HepG2 (cell line): ENCODE data around the gene CAPS. TPM values are rescaled to one million over a fixed set of nuclear protein-coding genes. Genes with fewer than 3 reads are reported as not detected.
A peak's percentile ranks its signal among the peaks of the same experiment; 100 is the strongest.

Experiments
- AHR ChIP-seq: IDR thresholded peaks from 2 replicates; pipeline ENCODE4 v1.6.1; 2018; ENCODE audit warnings: missing genetic modification reagents, missing compliant biosample characterization
- ARID4A ChIP-seq: sonication (generic); formaldehyde crosslinking; IDR thresholded peaks from 2 replicates; pipeline ENCODE4 v1.5.0; 2020; ENCODE audit warnings: mild to moderate bottlenecking, missing genetic modification reagents, borderline replicate concordance
- CC2D1A ChIP-seq: sonication (generic); formaldehyde crosslinking; IDR thresholded peaks from 2 replicates; pipeline ENCODE4 v1.8.1; 2023; ENCODE audit warnings: mild to moderate bottlenecking, missing genetic modification reagents
- CCDC6 ChIP-seq: sonication (generic); formaldehyde crosslinking; IDR thresholded peaks from 2 replicates; pipeline ENCODE4 v1.8.1; 2022; ENCODE audit warnings: mild to moderate bottlenecking, missing genetic modification reagents, moderate library complexity
- FOXC1 ChIP-seq: sonication (generic); formaldehyde crosslinking; IDR thresholded peaks from 2 replicates; pipeline ENCODE4 v1.8.0; 2022; ENCODE audit warnings: mild to moderate bottlenecking, missing genetic modification reagents, borderline replicate concordance
- GABPB1 ChIP-seq: IDR thresholded peaks from 2 replicates; pipeline ENCODE4 v1.6.1; 2016; ENCODE audit warnings: mild to moderate bottlenecking, missing genetic modification reagents, moderate library complexity, missing compliant biosample characterization
- HDAC1 ChIP-seq: sonication (generic); formaldehyde crosslinking; IDR thresholded peaks from 2 replicates; pipeline ENCODE4 v1.5.1; 2020; ENCODE audit warnings: mild to moderate bottlenecking, missing genetic modification reagents
- IRX3 ChIP-seq: sonication (generic); formaldehyde crosslinking; IDR thresholded peaks from 2 replicates; pipeline ENCODE4 v1.8.1; 2023; ENCODE audit warnings: mild to moderate bottlenecking, low read depth, missing genetic modification reagents, borderline replicate concordance
- JDP2 ChIP-seq: sonication (generic); formaldehyde crosslinking; IDR thresholded peaks from 2 replicates; pipeline ENCODE4 v1.8.1; 2022; ENCODE audit warnings: missing genetic modification reagents, borderline replicate concordance
- JUND ChIP-seq: sonication (generic); formaldehyde crosslinking; IDR thresholded peaks from 2 replicates; pipeline ENCODE4 v1.8.0; 2022; ENCODE audit warnings: mild to moderate bottlenecking, missing genetic modification reagents
- MAZ ChIP-seq, 2 experiments: sonication (generic) in 1 of 2; formaldehyde crosslinking in 1 of 2; IDR thresholded peaks; 2 replicates each; pipeline versions ENCODE4 v1.5.0 to v1.6.1; 2012 to 2020; ENCODE audit warnings: low read depth in 2 of 2, mild to moderate bottlenecking in 2 of 2, borderline replicate concordance in 1 of 2, improper control_type of control experiment in 1 of 2, low read length in 1 of 2, missing genetic modification reagents in 1 of 2, moderate library complexity in 1 of 2
- MIXL1 ChIP-seq: IDR thresholded peaks from 2 replicates; pipeline ENCODE4 v1.6.1; 2016
- NFE2L1 ChIP-seq: sonication (generic); formaldehyde crosslinking; IDR thresholded peaks from 2 replicates; pipeline ENCODE4 v1.4.0; 2020; ENCODE audit warnings: missing genetic modification reagents, mild to moderate bottlenecking, borderline replicate concordance
- NFYB ChIP-seq: sonication (generic); formaldehyde crosslinking; IDR thresholded peaks from 2 replicates; pipeline ENCODE4 v1.4.0; 2020; ENCODE audit warnings: missing genetic modification reagents
- PBX2 ChIP-seq: IDR thresholded peaks from 2 replicates; pipeline ENCODE4 v1.6.1; 2016; ENCODE audit warnings: control low read depth
- SMAD9 ChIP-seq: sonication (generic); formaldehyde crosslinking; IDR thresholded peaks from 2 replicates; pipeline ENCODE4 v1.5.1; 2020; ENCODE audit warnings: mild to moderate bottlenecking, missing genetic modification reagents
- XRCC5 ChIP-seq: fragments of 200-400 bp; formaldehyde crosslinking; optimal IDR thresholded peaks from 2 replicates; pipeline ENCODE3; 2017; ENCODE audit warnings: mild to moderate bottlenecking, low read length
- ZFX ChIP-seq: sonication (generic); formaldehyde crosslinking; IDR thresholded peaks from 2 replicates; pipeline ENCODE4 v1.4.0; 2020; ENCODE audit warnings: mild to moderate bottlenecking, low read depth, missing genetic modification reagents, moderate library complexity
- ZNF441 ChIP-seq: sonication (generic); formaldehyde crosslinking; IDR thresholded peaks from 2 replicates; pipeline ENCODE4 v1.7.0; 2021; ENCODE audit warnings: missing genetic modification reagents, borderline replicate concordance
- ZNF772 ChIP-seq: sonication (generic); formaldehyde crosslinking; IDR thresholded peaks from 2 replicates; pipeline ENCODE4 v1.5.0; 2020; ENCODE audit warnings: mild to moderate bottlenecking, missing genetic modification reagents
- polyA plus RNA-seq, 8 experiments: library from polyadenylated mRNA; depleted of rRNA in 3 of 8; stranded (reverse) in 7 of 8; unstranded in 1 of 8; fragments of >200 nt; fragmentation: Illumina TruSeq in 4 of 8; extraction: Trizol in 4 of 8; gene quantifications; 2 replicates each; pipeline versions ENCODE4 v1.2.1 to v1.2.3, GENCODE V29; 2011 to 2016; ENCODE audit warnings: low read depth in 4 of 8, missing spikeins in 1 of 8, mixed read lengths in 1 of 8; ENCODE audit not compliant: insufficient read depth in 1 of 8
- total RNA-seq, 5 experiments: library from RNA; depleted of rRNA; stranded (reverse); fragments of >200 nt; fragmentation: Illumina TruSeq; extraction: Trizol; gene quantifications; 2 replicates each; pipeline ENCODE4 v1.2.3, GENCODE V29; 2016; ENCODE audit warnings: low read depth in 1 of 5
- TF ChIP-seq, protein P1 (sequence below): sonication (generic); formaldehyde crosslinking; IDR thresholded peaks from 2 replicates; pipeline ENCODE4 v1.4.0; 2020; ENCODE audit warnings: mild to moderate bottlenecking, missing genetic modification reagents
- TF ChIP-seq, protein P2 (sequence below): sonication (generic); formaldehyde crosslinking; IDR thresholded peaks from 2 replicates; pipeline ENCODE4 v1.4.0; 2020; ENCODE audit warnings: missing genetic modification reagents

The CAPS gene
- total and polyA plus RNA-seq, 2 of the 13 experiments (the other 11 are each of a cell fraction or from before 2014, with no cell fraction given), result 3.1 TPM

DNA sequence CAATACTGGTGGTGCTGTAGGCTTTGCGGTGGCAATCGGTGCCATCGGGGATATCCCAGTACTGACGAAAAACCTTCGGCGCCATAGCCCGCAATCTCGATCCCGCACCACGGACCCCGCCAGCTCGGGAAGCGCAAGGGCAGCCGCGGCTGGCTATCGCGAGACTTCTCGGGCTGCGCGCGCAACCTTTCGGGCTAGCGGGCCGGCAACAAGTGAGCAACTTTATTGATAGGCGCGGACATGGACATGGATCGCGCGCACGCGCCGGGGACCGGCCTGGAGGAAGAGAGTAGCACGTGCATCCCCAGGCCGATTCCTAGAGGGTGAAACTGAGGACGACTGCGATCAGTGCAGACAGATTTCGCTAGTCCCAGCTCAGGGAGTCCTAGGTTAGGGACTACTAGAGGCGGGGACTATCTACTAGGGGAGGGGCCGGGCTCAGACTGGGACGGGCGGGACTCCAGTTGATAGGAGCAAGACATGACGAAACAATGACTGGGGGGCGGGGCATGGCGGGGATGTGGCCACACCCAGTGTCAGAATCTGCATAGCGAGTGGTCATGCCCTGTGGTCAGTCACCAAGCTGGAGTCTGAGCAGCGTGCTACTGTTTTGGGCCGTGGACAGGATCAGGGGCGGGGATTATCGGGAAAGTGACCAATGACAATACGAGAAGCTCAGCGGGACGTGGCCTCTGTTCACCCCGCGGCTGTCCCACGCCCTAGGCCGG lies 10.3 kb upstream of the CAPS start, which contains the start of gene NDUFA11 (continued):
- TF ChIP-seq ARID4A (peak; percentile 96; the same call in 1 of the 2 replicates), ZNF441 (CRISPR knock-in tag) (0 out of 2 replicates have a peak, but pooled peaks have one; percentile 53), HDAC1 (CRISPR knock-in tag) (peak; percentile 99), NFYB (CRISPR knock-in tag) (no peak), ZFX (peak; percentile 86), CC2D1A (CRISPR knock-in tag) (no peak), JDP2 (no peak), XRCC5 (peak; percentile 58), JUND (CRISPR knock-in tag) (peak; percentile 66; the same call in 1 of the 2 replicates), FOXC1 (CRISPR knock-in tag) (peak; percentile 76; the same call in 1 of the 2 replicates), NFE2L1 (CRISPR knock-in tag) (no peak), GABPB1 (CRISPR knock-in tag) (peak; percentile 86), ZNF772 (peak; percentile 95), SMAD9 (no peak), IRX3 (CRISPR knock-in tag) (no peak), MIXL1 (CRISPR knock-in tag) (peak; percentile 85), CCDC6 (no peak; the same call in 1 of the 2 replicates), PBX2 (CRISPR knock-in tag) (no peak), MAZ (IDR thresholded peaks at IDR 0.05; ENCODE audit: borderline replicate concordance, low read depth, low read length) (0 out of 2 replicates have a peak, but pooled peaks have one; percentile 55), MAZ (CRISPR knock-in tag; IDR thresholded peaks at IDR 0.05; ENCODE audit: low read depth) (peak; percentile 90), AHR (CRISPR knock-in tag) (peak; percentile 43; the same call in 1 of the 2 replicates)
- TF ChIP-seq, protein P1, sequence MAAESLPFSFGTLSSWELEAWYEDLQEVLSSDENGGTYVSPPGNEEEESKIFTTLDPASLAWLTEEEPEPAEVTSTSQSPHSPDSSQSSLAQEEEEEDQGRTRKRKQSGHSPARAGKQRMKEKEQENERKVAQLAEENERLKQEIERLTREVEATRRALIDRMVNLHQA (CRISPR knock-in tag), result no peak
- TF ChIP-seq, protein P2, sequence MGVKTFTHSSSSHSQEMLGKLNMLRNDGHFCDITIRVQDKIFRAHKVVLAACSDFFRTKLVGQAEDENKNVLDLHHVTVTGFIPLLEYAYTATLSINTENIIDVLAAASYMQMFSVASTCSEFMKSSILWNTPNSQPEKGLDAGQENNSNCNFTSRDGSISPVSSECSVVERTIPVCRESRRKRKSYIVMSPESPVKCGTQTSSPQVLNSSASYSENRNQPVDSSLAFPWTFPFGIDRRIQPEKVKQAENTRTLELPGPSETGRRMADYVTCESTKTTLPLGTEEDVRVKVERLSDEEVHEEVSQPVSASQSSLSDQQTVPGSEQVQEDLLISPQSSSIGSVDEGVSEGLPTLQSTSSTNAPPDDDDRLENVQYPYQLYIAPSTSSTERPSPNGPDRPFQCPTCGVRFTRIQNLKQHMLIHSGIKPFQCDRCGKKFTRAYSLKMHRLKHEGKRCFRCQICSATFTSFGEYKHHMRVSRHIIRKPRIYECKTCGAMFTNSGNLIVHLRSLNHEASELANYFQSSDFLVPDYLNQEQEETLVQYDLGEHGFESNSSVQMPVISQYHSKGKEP, result peak; percentile 61; the same call in 1 of the 2 replicates
